HEK293 (cell line): ENCODE data around the gene BRF1.

ENCODE experiments used
- EGR2 ChIP-seq: fragments of 450-650 bp; formaldehyde crosslinking; IDR thresholded peaks from 2 replicates; pipeline ENCODE4 v1.5.1; 2016; ENCODE audit warnings: low read depth, missing biosample characterization, missing genetic modification characterization
- GLI2 ChIP-seq: fragments of 450-650 bp; formaldehyde crosslinking; IDR thresholded peaks from 2 replicates; pipeline ENCODE4; 2017; ENCODE audit warnings: missing biosample characterization, missing genetic modification characterization, low read depth, borderline replicate concordance
- KLF1 ChIP-seq: fragments of 450-650 bp; formaldehyde crosslinking; IDR thresholded peaks from 2 replicates; pipeline ENCODE4 v1.5.1; 2016; ENCODE audit warnings: missing biosample characterization, missing genetic modification characterization
- OSR2 ChIP-seq: fragments of 450-650 bp; formaldehyde crosslinking; IDR thresholded peaks from 2 replicates; pipeline ENCODE4 v1.5.1; 2016; ENCODE audit warnings: missing biosample characterization, missing genetic modification characterization
- SP2 ChIP-seq: fragments of 450-650 bp; formaldehyde crosslinking; IDR thresholded peaks from 2 replicates; pipeline ENCODE4 v1.5.1; 2016; ENCODE audit warnings: missing biosample characterization, missing genetic modification characterization
- ZIC2 ChIP-seq: fragments of 450-650 bp; formaldehyde crosslinking; IDR thresholded peaks from 2 replicates; pipeline ENCODE4 v1.5.1; 2016; ENCODE audit warnings: missing biosample characterization, missing genetic modification characterization
- ZNF175 ChIP-seq: fragments of 450-650 bp; formaldehyde crosslinking; IDR thresholded peaks from 2 replicates; pipeline ENCODE4 v1.5.1; 2016; ENCODE audit warnings: missing biosample characterization, missing genetic modification characterization
- ZNF529 ChIP-seq: fragments of 450-650 bp; formaldehyde crosslinking; IDR thresholded peaks from 2 replicates; pipeline ENCODE4 v1.5.1; 2017; ENCODE audit warnings: missing genetic modification characterization, missing biosample characterization; ENCODE audit not compliant: insufficient replicate concordance
- ZNF571 ChIP-seq: fragments of 450-650 bp; formaldehyde crosslinking; IDR thresholded peaks from 2 replicates; pipeline ENCODE4 v1.5.0; 2017; ENCODE audit warnings: missing biosample characterization, missing genetic modification characterization
- ZNF76 ChIP-seq: fragments of 450-650 bp; formaldehyde crosslinking; IDR thresholded peaks from 2 replicates; pipeline ENCODE4; 2016; ENCODE audit warnings: low read depth, missing biosample characterization, missing genetic modification characterization, borderline replicate concordance
- TF ChIP-seq, protein P1 (sequence below): fragments of 450-650 bp; formaldehyde crosslinking; IDR thresholded peaks from 2 replicates; pipeline ENCODE4 v1.5.1; 2016; ENCODE audit warnings: missing biosample characterization, missing genetic modification characterization
- TF ChIP-seq, protein P2 (sequence below): fragments of 450-650 bp; formaldehyde crosslinking; conservative IDR thresholded peaks from 2 replicates; pipeline ENCODE4 v1.5.1; 2016; ENCODE audit warnings: low read depth, missing biosample characterization, missing genetic modification characterization
- TF ChIP-seq, protein P3 (sequence below): fragments of 450-650 bp; formaldehyde crosslinking; IDR thresholded peaks from 2 replicates; pipeline ENCODE4 v1.5.1; 2016; ENCODE audit warnings: missing biosample characterization, missing genetic modification characterization
- TF ChIP-seq, protein P4 (sequence below): fragments of 450-650 bp; formaldehyde crosslinking; IDR thresholded peaks from 2 replicates; pipeline ENCODE4 v1.5.1; 2016; ENCODE audit warnings: missing biosample characterization, missing genetic modification characterization

BRF1 gene

DNA sequence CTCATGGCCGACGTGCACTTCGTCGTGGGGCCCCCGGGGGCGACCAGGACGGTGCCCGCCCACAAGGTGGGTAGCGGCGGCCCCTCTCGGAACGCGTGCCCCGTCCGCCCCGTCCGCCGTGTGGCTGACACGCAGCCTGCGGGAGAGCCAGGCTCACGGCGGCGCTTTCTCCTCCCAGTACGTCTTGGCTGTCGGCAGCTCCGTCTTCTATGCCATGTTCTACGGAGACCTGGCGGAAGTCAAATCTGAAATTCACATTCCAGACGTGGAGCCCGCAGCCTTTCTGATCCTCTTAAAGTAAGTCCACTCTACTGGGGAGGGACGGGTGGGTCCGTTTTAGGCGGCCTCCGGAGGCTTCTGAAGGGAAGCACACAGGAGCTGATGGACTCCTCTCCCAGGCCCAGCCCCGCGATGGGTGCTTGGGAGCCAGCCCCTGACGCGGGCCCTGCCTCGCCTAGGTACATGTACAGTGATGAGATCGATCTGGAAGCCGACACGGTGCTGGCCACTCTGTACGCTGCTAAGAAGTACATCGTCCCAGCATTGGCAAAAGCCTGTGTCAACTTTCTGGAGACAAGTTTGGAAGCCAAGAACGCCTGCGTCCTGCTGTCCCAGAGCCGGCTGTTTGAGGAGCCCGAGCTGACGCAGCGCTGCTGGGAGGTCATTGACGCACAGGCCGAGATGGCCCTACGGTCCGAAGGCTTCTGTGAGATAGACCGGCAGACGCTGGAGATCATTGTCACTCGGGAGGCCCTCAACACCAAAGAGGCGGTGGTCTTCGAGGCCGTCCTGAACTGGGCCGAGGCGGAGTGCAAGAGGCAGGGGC, 51.4 kb downstream of the BRF1 start (continued):
- TF ChIP-seq ZNF76, result no peak
- no peak for TF ChIP-seq ZNF175 (tag by site-specific recombination)
- TF ChIP-seq ZIC2 (tag by site-specific recombination), result no peak
- no peak for TF ChIP-seq KLF1 (tag by site-specific recombination)
- no peak for TF ChIP-seq ZNF571
- TF ChIP-seq GLI2 (tag by site-specific recombination), result no peak
- TF ChIP-seq, protein P1, sequence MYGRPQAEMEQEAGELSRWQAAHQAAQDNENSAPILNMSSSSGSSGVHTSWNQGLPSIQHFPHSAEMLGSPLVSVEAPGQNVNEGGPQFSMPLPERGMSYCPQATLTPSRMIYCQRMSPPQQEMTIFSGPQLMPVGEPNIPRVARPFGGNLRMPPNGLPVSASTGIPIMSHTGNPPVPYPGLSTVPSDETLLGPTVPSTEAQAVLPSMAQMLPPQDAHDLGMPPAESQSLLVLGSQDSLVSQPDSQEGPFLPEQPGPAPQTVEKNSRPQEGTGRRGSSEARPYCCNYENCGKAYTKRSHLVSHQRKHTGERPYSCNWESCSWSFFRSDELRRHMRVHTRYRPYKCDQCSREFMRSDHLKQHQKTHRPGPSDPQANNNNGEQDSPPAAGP, result peak; percentile 62; the same call in 1 of the 2 replicates
- peak; percentile 60 for TF ChIP-seq EGR2 (tag by site-specific recombination)
- TF ChIP-seq OSR2 (tag by site-specific recombination), result peak; percentile 6; the same call in 1 of the 2 replicates
- no peak for TF ChIP-seq ZNF529 (tag by site-specific recombination)
- TF ChIP-seq, protein P2, sequence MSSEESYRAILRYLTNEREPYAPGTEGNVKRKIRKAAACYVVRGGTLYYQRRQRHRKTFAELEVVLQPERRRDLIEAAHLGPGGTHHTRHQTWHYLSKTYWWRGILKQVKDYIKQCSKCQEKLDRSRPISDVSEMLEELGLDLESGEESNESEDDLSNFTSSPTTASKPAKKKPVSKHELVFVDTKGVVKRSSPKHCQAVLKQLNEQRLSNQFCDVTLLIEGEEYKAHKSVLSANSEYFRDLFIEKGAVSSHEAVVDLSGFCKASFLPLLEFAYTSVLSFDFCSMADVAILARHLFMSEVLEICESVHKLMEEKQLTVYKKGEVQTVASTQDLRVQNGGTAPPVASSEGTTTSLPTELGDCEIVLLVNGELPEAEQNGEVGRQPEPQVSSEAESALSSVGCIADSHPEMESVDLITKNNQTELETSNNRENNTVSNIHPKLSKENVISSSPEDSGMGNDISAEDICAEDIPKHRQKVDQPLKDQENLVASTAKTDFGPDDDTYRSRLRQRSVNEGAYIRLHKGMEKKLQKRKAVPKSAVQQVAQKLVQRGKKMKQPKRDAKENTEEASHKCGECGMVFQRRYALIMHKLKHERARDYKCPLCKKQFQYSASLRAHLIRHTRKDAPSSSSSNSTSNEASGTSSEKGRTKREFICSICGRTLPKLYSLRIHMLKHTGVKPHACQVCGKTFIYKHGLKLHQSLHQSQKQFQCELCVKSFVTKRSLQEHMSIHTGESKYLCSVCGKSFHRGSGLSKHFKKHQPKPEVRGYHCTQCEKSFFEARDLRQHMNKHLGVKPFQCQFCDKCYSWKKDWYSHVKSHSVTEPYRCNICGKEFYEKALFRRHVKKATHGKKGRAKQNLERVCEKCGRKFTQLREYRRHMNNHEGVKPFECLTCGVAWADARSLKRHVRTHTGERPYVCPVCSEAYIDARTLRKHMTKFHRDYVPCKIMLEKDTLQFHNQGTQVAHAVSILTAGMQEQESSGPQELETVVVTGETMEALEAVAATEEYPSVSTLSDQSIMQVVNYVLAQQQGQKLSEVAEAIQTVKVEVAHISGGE (tag by site-specific recombination), result no peak
- TF ChIP-seq, protein P3, sequence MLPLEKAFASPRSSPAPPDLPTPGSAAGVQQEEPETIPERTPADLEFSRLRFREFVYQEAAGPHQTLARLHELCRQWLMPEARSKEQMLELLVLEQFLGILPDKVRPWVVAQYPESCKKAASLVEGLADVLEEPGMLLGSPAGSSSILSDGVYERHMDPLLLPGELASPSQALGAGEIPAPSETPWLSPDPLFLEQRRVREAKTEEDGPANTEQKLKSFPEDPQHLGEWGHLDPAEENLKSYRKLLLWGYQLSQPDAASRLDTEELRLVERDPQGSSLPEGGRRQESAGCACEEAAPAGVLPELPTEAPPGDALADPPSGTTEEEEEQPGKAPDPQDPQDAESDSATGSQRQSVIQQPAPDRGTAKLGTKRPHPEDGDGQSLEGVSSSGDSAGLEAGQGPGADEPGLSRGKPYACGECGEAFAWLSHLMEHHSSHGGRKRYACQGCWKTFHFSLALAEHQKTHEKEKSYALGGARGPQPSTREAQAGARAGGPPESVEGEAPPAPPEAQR (tag by site-specific recombination), result no peak
- TF ChIP-seq SP2 (tag by site-specific recombination), result peak; percentile 28
- TF ChIP-seq, protein P4, sequence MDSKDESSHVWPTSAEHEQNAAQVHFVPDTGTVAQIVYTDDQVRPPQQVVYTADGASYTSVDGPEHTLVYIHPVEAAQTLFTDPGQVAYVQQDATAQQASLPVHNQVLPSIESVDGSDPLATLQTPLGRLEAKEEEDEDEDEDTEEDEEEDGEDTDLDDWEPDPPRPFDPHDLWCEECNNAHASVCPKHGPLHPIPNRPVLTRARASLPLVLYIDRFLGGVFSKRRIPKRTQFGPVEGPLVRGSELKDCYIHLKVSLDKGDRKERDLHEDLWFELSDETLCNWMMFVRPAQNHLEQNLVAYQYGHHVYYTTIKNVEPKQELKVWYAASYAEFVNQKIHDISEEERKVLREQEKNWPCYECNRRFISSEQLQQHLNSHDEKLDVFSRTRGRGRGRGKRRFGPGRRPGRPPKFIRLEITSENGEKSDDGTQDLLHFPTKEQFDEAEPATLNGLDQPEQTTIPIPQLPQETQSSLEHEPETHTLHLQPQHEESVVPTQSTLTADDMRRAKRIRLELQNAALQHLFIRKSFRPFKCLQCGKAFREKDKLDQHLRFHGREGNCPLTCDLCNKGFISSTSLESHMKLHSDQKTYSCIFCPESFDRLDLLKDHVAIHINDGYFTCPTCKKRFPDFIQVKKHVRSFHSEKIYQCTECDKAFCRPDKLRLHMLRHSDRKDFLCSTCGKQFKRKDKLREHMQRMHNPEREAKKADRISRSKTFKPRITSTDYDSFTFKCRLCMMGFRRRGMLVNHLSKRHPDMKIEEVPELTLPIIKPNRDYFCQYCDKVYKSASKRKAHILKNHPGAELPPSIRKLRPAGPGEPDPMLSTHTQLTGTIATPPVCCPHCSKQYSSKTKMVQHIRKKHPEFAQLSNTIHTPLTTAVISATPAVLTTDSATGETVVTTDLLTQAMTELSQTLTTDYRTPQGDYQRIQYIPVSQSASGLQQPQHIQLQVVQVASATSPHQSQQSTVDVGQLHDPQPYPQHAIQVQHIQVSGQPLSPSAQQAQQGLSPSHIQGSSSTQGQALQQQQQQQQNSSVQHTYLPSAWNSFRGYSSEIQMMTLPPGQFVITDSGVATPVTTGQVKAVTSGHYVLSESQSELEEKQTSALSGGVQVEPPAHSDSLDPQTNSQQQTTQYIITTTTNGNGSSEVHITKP (tag by site-specific recombination), result no peak
- TF ChIP-seq, all 188 proteins: peak for 15
